PFSK-1 (cell line): Measurements from ENCODE around the gene TNPO3.

Source experiments
- FOXP2 ChIP-seq: optimal IDR thresholded peaks from 2 replicates; pipeline ENCODE3; 2011; ENCODE audit warnings: borderline replicate concordance, control low read depth, inconsistent platforms; ENCODE audit not compliant: insufficient read depth; ENCODE audit errors: extremely low read length, extremely low read depth
- POLR2AphosphoS5 ChIP-seq: IDR thresholded peaks from 2 replicates; pipeline ENCODE4 v1.6.1; 2012; ENCODE audit warnings: low read depth, mild to moderate bottlenecking, control low read depth, low read length, moderate library complexity
- REST ChIP-seq, 2 experiments: IDR thresholded peaks; 2 replicates each; pipeline versions ENCODE4 v1.6.1 to v1.8.0; 2011 to 2012; ENCODE audit warnings: low read depth in 2 of 2, low read length in 2 of 2, control low read depth in 1 of 2, inconsistent platforms in 1 of 2, mild to moderate bottlenecking in 1 of 2, moderate library complexity in 1 of 2; ENCODE audit not compliant: insufficient read depth in 1 of 2
- SIN3A ChIP-seq: IDR thresholded peaks from 2 replicates; pipeline ENCODE4 v1.6.1; 2012; ENCODE audit warnings: mild to moderate bottlenecking, low read length, moderate library complexity, borderline replicate concordance; ENCODE audit not compliant: insufficient read depth
- TAF1 ChIP-seq: IDR thresholded peaks from 2 replicates; pipeline ENCODE4 v1.6.1; 2012; ENCODE audit warnings: low read length, control low read depth, borderline replicate concordance; ENCODE audit not compliant: insufficient read depth

GRCh38 chr7:129005186-129005585, 49.7 kb downstream of the TNPO3 start:
- TF ChIP-seq REST (IDR thresholded peaks at IDR 0.05; ENCODE audit: insufficient read depth in 1 of 2, low read depth in 2 of 2, low read length in 2 of 2) (no peak), POLR2AphosphoS5 (no peak), TAF1 (no peak), SIN3A (no peak), FOXP2 (no peak)
